Measurements from ENCODE around the gene LYSMD4.

DNA sequence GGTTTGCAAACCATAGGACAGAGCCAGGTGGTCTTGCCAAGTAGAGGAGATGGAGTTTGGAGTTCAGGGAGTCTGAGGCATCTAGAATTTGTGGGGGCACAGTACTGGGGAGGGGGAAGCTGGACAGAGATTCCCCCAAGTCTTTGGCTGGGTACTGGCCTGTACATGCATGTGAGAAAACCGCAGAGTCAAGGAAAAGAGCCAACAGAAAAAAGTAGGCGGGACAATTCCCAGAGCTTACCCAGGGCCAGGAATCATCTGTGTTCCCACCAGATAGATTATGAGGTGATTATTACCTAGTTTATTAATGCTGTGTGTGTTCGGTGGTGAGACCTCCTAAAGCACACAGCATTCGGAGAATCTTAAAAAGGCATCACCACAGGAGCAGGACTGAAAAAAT lies 11.3 kb downstream of the LYSMD4 start:
- no peak for TF ChIP-seq CTCF (IDR thresholded peaks at IDR 0.05)
- no peak for TF ChIP-seq ZFX (IDR thresholded peaks at IDR 0.05; ENCODE audit: borderline replicate concordance)
